ENCODE results near the gene POTEB2.
"Not testable (repeated sequence)": the region's sequence is repeated elsewhere in the genome, so short reads cannot be mapped to it uniquely, and the experiment has no call there.

The POTEB2 gene

GRCh38 chr15:20866214-20866613 lies at the start of gene POTEB2:
TSS of gene POTEB2 (minus strand) at chr15:20866314. CDS start at chr15:20866281, 33 bp downstream.
- not testable (repeated sequence) for DNase-seq (ENCODE audit: low spot score)

- not testable (repeated sequence) for DNase-seq (ENCODE audit: low spot score)
Observed at GRCh38 chr15:20879916-20880315, 13.8 kb upstream of the POTEB2 start.

- not testable (repeated sequence) for DNase-seq (ENCODE audit: low spot score)
Observed at GRCh38 chr15:20878464-20878863, 12.3 kb upstream of the POTEB2 start.

- not testable (repeated sequence) for DNase-seq (ENCODE audit: low spot score)
Observed at GRCh38 chr15:20877819-20878218, 11.7 kb upstream of the POTEB2 start.

Data from CD4-positive, alpha-beta T cell treated with Interleukin-6 at 100 ng/mL for 8 hours (primary cell).